Measurements from ENCODE around the gene ZEB2.

- TF ChIP-seq POLR2A (IDR thresholded peaks at IDR 0.05) (no peak), POLR2AphosphoS5 (IDR thresholded peaks at IDR 0.05) (no peak)
Measured at GRCh38 chr2:144405982-144406788, 113.7 kb downstream of the ZEB2 start.

Measured in stomach (tissue), 4 donors.